ENCODE data around the gene RARB.

The RARB gene

GRCh38 chr3:25603703-25604102 lies 175.6 kb downstream of the RARB start:
- no peak for DNase-seq (ENCODE audit: low read depth, low spot score)

GRCh38 chr3:25604107-25604805 lies 176.2 kb downstream of the RARB start:
- DNase-seq (ENCODE audit: low read depth, low spot score) = no peak

GRCh38 chr3:25610167-25610566 lies 182.1 kb downstream of the RARB start:
- no peak for DNase-seq (ENCODE audit: low read depth, low spot score)

DNA sequence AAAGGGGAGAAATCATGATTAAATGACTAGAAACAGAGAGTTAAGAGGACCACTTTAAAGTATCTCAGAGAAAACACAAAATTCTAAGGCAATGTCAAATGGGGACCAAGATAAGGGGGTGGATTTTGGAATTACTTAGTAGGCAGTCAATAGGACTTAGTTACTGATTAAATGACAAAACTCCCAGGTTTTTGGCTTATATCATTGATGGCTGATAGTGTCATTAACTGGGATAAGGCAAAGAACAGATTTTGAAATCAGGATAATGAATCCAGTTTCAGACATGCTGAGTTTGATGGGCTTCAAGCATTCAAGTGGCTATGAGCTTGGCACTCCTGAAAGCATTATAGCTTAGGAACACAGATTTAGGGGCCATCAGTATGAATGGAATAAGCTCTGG lies 182.7 kb downstream of the RARB start:
- no peak for DNase-seq (ENCODE audit: low read depth, low spot score)

GRCh38 chr3:25611193-25611592 lies 183.1 kb downstream of the RARB start:
- no peak for DNase-seq (ENCODE audit: low read depth, low spot score)

DNA sequence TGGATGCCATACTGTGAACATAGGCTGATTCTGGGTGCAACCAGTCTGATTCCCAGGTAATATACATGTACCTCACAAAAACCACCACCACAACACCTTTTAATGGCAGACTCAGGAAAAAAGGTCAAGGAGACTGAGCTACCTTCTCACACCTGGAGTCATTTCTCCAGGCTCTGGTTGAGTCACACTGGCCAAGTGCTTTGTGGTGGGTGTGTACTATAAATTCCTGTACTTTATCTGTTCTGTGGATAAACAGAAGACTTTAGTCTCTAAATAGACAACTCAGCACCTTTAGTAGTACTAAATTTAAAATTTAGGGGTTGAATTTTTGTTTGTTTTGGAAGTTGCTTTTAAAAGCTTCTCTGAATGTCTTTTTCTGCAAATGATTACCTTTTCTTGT lies 190.0 kb downstream of the RARB start:
- DNase-seq (ENCODE audit: low read depth, low spot score) = no peak

GRCh38 chr3:25619382-25619781 lies 191.3 kb downstream of the RARB start:
- DNase-seq (ENCODE audit: low read depth, low spot score) = no peak

- no peak for DNase-seq (ENCODE audit: low read depth, low spot score)
Measured at GRCh38 chr3:25620493-25620892, 192.4 kb downstream of the RARB start.

GRCh38 chr3:25621087-25621486 lies 193.0 kb downstream of the RARB start:
- no peak for DNase-seq (ENCODE audit: low read depth, low spot score)

DNA sequence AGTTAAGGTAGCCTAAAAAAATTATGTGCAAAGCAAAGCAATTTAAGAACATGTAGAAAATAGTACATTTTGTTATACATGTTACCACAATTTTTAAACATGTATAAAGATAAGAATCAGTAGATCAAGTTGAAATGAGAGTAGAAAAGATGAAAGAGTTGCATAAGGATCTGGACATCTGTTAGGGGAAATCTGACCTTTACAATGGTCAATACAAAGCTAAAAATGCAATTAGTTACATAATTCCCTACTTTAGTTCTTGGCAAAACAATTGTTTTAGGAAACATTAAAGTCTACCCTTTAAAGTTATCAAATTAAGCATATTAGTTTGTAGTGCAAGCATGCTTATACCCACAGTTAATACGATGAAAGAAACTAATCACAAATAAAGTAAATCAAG lies 203.9 kb downstream of the RARB start:
- DNase-seq (ENCODE audit: low read depth, low spot score) = no peak

DNA sequence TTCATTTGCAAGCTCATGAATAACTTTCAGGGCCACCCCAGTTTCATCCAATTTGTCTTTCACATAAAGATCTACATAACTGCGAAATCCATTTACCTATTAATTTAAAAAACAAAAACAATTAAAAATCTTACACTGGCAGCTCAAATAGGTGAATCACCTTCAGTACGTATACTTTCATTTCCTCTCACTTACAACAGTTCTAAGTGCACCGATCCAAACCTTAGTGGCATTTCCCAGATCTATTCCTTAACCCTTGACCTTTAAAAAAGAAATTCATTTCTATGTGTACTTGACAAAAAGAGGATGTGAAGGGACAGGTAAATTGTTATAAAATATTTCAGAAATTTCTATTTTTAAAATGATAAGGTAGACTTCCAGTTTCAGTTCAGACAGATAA lies 205.9 kb downstream of the RARB start:
- no peak for DNase-seq (ENCODE audit: low read depth, low spot score)

GRCh38 chr3:25635038-25635437 lies 207.0 kb downstream of the RARB start:
- no peak for DNase-seq (ENCODE audit: low read depth, low spot score)
